Measurements from ENCODE around the gene CD3E. TPM values are rescaled to one million over a fixed set of nuclear protein-coding genes. Genes with fewer than 3 reads are reported as not detected.

Gene CD3E
- total RNA-seq, 2 donors from 2014 or later = 25.7 to 148 TPM

GRCh38 chr11:118277312-118277711 lies 27.2 kb upstream of the CD3E start:
- Mint-ChIP-seq H3K36me3 (no peaks in the 10 kb centered on the region), H3K4me1 (ENCODE audit: low read depth in 2 of 2) (peaks cover 7 to 20% of the 10 kb centered on the region in 2 donors)
- DNase-seq (ENCODE audit: low spot score) = no peak

DNA sequence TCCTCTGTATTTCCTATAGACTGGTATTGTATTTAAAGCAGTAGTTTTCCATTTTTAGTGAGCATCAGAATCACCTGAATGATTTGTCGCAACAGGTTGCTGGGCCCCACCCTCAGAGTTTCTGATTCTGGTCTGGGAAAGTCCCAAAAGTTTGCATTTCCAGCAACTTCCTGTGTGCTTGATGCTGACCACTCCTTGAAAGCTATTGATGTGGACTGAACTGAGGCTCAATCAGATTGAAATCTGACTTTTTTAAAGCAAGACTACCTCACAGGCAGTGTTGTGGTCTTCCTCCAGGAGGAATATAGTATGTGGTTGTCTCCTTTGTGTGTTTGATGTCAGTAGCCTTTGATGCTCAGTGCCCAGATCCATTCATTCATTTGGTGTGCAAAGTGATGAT lies 23.2 kb upstream of the CD3E start:
- no peak for DNase-seq (ENCODE audit: low spot score)
- Mint-ChIP-seq H3K36me3 (no peaks in the 10 kb centered on the region), H3K4me3 (peak overlapping the region; percentile 16), H3K4me1 (ENCODE audit: low read depth in 2 of 2) (peaks cover 7 to 14% of the 10 kb centered on the region in 2 donors), H3K9me3 (no peaks in the 10 kb centered on the region), H3K27me3 (peaks cover 0 to 5% of the 10 kb centered on the region in 2 donors), H3K27ac (peak overlapping the region; percentile 32 to 55)
- no peak for ATAC-seq

More at GRCh38 chr11:118277312-118277711, 27.2 kb upstream of the CD3E start:
- H3K27me3 Mint-ChIP-seq = peaks cover 13 to 18% of the 10 kb centered on the region in 2 donors
- no peaks in the 10 kb centered on the region for H3K9me3 Mint-ChIP-seq
- ATAC-seq = no peak
- no peak overlapping the region for H3K27ac Mint-ChIP-seq
- H3K4me3 Mint-ChIP-seq = no peak overlapping the region

DNA sequence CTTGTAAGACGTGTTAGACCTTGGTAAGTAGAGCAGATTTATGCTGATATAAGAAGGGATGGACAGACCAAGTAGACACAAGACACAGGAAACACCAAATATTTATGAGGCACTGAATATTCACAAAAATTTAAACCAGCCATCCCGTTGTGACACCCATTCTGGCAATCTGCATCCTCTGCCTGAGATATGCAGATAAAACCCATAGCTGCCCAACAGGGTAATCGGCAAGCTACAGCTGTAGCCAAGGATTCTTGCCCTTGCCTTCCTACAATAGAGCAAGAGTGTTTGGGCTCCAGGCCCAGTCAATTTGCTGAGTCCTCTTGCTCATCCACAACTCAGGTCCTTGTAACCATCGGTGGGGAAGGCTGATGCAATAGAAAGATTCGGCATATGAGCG lies 21.9 kb upstream of the CD3E start:
- H3K4me1 Mint-ChIP-seq (ENCODE audit: low read depth in 2 of 2) = peaks cover 7 to 8% of the 10 kb centered on the region in 2 donors

GRCh38 chr11:118283037-118283636 lies 21.4 kb upstream of the CD3E start:
- Mint-ChIP-seq H3K27me3 (peaks cover 0 to 5% of the 10 kb centered on the region in 2 donors), H3K4me3 (no peak overlapping the region), H3K27ac (no peak overlapping the region)

More for the DNA sequence above, 21.9 kb upstream of the CD3E start:
- H3K9me3 Mint-ChIP-seq = no peaks in the 10 kb centered on the region
- H3K4me3 Mint-ChIP-seq = no peak overlapping the region
- no peak overlapping the region for H3K27ac Mint-ChIP-seq
- peaks cover 0 to 5% of the 10 kb centered on the region in 2 donors for H3K27me3 Mint-ChIP-seq
- ATAC-seq (no peak), DNase-seq (ENCODE audit: low spot score) (no peak)
- no peaks in the 10 kb centered on the region for H3K36me3 Mint-ChIP-seq

GRCh38 chr11:118283756-118284350 lies 20.7 kb upstream of the CD3E start:
- Mint-ChIP-seq H3K9me3 (no peaks in the 10 kb centered on the region), H3K4me1 (ENCODE audit: low read depth in 2 of 2) (peaks cover 7 to 8% of the 10 kb centered on the region in 2 donors)

More at GRCh38 chr11:118283037-118283636, 21.4 kb upstream of the CD3E start:
- H3K36me3 Mint-ChIP-seq = no peaks in the 10 kb centered on the region
- no peak for ATAC-seq
- DNase-seq (ENCODE audit: low spot score) = no peak
- H3K9me3 Mint-ChIP-seq = no peaks in the 10 kb centered on the region
- peaks cover 7 to 8% of the 10 kb centered on the region in 2 donors for H3K4me1 Mint-ChIP-seq (ENCODE audit: low read depth in 2 of 2)

GRCh38 chr11:118286545-118286944 lies 18.0 kb upstream of the CD3E start:
- Mint-ChIP-seq H3K36me3 (peaks cover 5% of the 10 kb centered on the region), H3K4me3 (no peak overlapping the region)

More at GRCh38 chr11:118283756-118284350, 20.7 kb upstream of the CD3E start:
- no peak for DNase-seq (ENCODE audit: low spot score)
- peaks cover 0 to 5% of the 10 kb centered on the region in 2 donors for H3K27me3 Mint-ChIP-seq
- no peak overlapping the region for H3K4me3 Mint-ChIP-seq
- ATAC-seq = no peak
- H3K27ac Mint-ChIP-seq = peak overlapping the region in 1 of 2 donors; percentile 1
- no peaks in the 10 kb centered on the region for H3K36me3 Mint-ChIP-seq

GRCh38 chr11:118287006-118287405 lies 17.5 kb upstream of the CD3E start:
- no peak for DNase-seq (ENCODE audit: low spot score)
- ATAC-seq = no peak
- Mint-ChIP-seq H3K9me3 (no peaks in the 10 kb centered on the region), H3K27me3 (peaks cover 0 to 12% of the 10 kb centered on the region in 2 donors), H3K27ac (no peak overlapping the region), H3K4me1 (ENCODE audit: low read depth in 2 of 2) (peaks cover 7 to 11% of the 10 kb centered on the region in 2 donors), H3K4me3 (no peak overlapping the region), H3K36me3 (peaks cover 5% of the 10 kb centered on the region)

More at GRCh38 chr11:118286545-118286944, 18.0 kb upstream of the CD3E start:
- Mint-ChIP-seq H3K27ac (no peak overlapping the region), H3K9me3 (no peaks in the 10 kb centered on the region), H3K4me1 (ENCODE audit: low read depth in 2 of 2) (peaks cover 8 to 10% of the 10 kb centered on the region in 2 donors), H3K27me3 (peaks cover 0 to 9% of the 10 kb centered on the region in 2 donors)
- no peak for DNase-seq (ENCODE audit: low spot score)
- ATAC-seq = no peak

DNA sequence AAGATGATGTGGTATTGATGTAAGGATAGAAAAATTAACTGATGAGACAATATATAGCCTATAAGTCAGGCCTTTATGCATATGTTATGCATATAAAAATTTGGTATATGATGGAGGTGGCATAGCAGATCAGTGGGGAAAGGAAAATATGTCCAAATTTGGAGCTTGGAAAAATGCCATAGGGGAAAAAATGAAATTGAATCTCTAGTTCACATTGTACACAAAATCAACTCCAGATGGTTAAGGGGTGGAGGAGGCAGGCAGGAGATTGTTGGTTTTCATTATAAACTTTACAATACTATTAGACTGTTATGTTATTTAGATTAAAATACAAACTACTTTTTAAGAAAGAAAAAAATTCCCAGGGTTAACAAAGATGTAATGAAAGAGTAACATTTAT lies 15.1 kb upstream of the CD3E start:
- no peak overlapping the region for H3K27ac Mint-ChIP-seq
- no peak overlapping the region for H3K4me3 Mint-ChIP-seq
- peaks cover 7 to 11% of the 10 kb centered on the region in 2 donors for H3K4me1 Mint-ChIP-seq (ENCODE audit: low read depth in 2 of 2)
- no peaks in the 10 kb centered on the region for H3K9me3 Mint-ChIP-seq
- ATAC-seq = no peak
- peaks cover 5% of the 10 kb centered on the region for H3K36me3 Mint-ChIP-seq
- DNase-seq (ENCODE audit: low spot score) = no peak
- peaks cover 0 to 12% of the 10 kb centered on the region in 2 donors for H3K27me3 Mint-ChIP-seq

DNA sequence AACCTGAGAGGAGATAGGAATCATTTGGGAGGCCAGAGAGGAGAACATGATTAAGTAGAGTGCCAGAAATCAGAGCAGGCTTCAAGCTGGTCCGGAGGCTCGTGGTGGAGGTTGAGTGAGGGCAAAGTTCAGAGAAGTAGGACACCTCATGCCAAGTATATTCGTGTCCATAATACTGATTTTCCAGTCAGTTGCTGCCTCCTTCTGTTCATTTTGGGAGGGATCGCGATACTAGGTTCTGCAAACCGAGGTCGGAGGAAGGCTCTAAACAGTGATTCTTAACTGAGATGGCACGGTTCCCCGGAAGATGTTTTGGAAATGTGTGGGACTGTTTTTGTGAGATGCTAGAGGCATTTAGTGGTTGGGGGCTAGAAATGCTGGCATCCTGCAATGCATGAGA lies 13.6 kb upstream of the CD3E start:
- peaks cover 5% of the 10 kb centered on the region for H3K36me3 Mint-ChIP-seq
- H3K9me3 Mint-ChIP-seq = no peaks in the 10 kb centered on the region
- DNase-seq (ENCODE audit: low spot score) (no peak), ATAC-seq (peak; percentile 68 to 70)
- no peak overlapping the region for H3K27ac Mint-ChIP-seq
- H3K4me3 Mint-ChIP-seq = no peak overlapping the region
- peaks cover 0 to 10% of the 10 kb centered on the region in 2 donors for H3K27me3 Mint-ChIP-seq
- H3K4me1 Mint-ChIP-seq (ENCODE audit: low read depth in 2 of 2) = peaks cover 13 to 16% of the 10 kb centered on the region in 2 donors

DNA sequence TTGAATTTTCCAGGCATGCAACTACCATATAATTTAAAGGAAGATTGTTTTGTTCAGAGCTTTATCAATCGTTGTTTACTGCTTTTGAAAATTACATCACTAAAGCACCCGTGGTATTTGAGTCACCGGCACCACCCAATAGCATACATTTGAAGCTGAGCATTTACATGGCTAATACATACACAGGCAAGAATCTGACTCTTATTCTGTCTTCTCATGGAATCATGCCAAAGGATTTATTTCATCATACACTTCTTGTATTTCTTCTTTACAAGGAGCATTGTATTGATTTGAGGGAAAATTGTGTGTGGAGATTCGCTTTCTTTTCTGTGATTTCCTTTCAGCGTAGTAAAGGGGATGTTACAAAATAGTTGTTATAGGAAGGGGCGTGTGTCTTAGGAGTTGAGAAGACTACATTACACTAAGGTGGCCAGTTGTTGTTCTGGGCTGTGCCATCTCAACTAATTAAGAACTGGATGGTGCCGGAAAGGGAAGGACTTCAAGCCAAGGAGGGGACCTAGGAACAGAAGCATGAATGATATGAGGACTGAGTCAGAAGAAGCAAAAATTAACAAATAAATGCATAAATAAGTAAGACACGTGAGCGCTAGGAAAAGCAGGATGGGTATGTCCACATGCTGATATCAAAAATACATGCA lies 12.9 kb upstream of the CD3E start:
- peaks cover 0 to 7% of the 10 kb centered on the region in 2 donors for H3K27me3 Mint-ChIP-seq

DNA sequence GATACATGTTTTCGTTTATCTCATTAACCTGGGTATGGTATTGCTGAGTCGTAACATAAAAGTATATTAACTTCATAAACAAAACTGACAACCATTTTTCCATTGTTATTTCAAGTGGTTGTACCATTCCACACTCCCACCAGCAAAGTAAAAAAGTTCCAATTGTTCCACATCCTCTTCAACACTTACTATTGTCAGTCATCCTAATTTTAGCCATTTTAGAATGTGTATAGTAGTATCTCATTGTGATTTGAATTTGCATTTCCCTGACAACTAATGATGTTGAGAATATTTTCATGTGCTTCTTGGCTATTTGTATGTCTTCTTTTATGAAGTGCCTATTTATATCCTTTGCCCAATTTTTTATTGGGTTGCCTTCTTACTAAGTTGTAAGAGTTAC lies 10.5 kb upstream of the CD3E start:
- Mint-ChIP-seq H3K36me3 (peaks cover 5% of the 10 kb centered on the region), H3K27ac (no peak overlapping the region), H3K4me1 (ENCODE audit: low read depth in 2 of 2) (peaks cover 13 to 20% of the 10 kb centered on the region in 2 donors)

More for the DNA sequence above, 12.9 kb upstream of the CD3E start:
- Mint-ChIP-seq H3K4me3 (no peak overlapping the region), H3K4me1 (ENCODE audit: low read depth in 2 of 2) (peaks cover 13 to 20% of the 10 kb centered on the region in 2 donors), H3K27ac (no peak overlapping the region), H3K9me3 (no peaks in the 10 kb centered on the region), H3K36me3 (peaks cover 5% of the 10 kb centered on the region)
- DNase-seq (ENCODE audit: low spot score) = no peak
- no peak for ATAC-seq

DNA sequence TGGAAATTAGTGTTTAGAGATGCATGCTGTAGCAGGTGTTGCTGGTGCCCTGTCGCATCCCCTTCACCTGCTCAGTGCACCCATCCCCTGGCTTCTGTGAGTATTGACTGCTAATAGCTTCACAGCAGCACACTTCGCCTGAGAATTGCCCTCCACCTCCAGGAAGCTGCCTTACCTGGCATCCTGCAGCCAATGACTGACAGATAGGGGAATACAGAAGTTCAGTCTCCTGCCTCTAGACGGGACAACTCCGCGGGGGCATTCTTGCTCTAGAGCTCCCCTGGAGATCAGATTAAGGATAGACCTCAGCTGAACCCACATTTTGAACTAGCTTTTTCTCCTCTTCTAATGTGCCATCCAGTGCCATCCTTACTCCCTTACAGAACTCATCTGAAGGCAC lies 9.3 kb upstream of the CD3E start:
- Mint-ChIP-seq H3K36me3 (no peaks in the 10 kb centered on the region), H3K27me3 (peaks cover 0 to 5% of the 10 kb centered on the region in 2 donors)
- ATAC-seq = no peak

More for the DNA sequence above, 10.5 kb upstream of the CD3E start:
- Mint-ChIP-seq H3K27me3 (peaks cover 0 to 7% of the 10 kb centered on the region in 2 donors), H3K4me3 (no peak overlapping the region), H3K9me3 (no peaks in the 10 kb centered on the region)
- ATAC-seq (no peak), DNase-seq (ENCODE audit: low spot score) (no peak)

GRCh38 chr11:118295815-118296454 lies 8.6 kb upstream of the CD3E start:
- no peak for ATAC-seq
- peaks cover 0 to 5% of the 10 kb centered on the region in 2 donors for H3K27me3 Mint-ChIP-seq
- no peak overlapping the region for H3K4me3 Mint-ChIP-seq
- H3K36me3 Mint-ChIP-seq = no peaks in the 10 kb centered on the region
- DNase-seq (ENCODE audit: low spot score) = no peak
- no peaks in the 10 kb centered on the region for H3K9me3 Mint-ChIP-seq
- peaks cover 9 to 18% of the 10 kb centered on the region in 2 donors for H3K4me1 Mint-ChIP-seq (ENCODE audit: low read depth in 2 of 2)
- H3K27ac Mint-ChIP-seq = peak overlapping the region in 1 of 2 donors; percentile 75

More for the DNA sequence above, 9.3 kb upstream of the CD3E start:
- Mint-ChIP-seq H3K27ac (peak overlapping the region in 1 of 2 donors; percentile 75), H3K4me1 (ENCODE audit: low read depth in 2 of 2) (peaks cover 13 to 18% of the 10 kb centered on the region in 2 donors), H3K4me3 (no peak overlapping the region), H3K9me3 (no peaks in the 10 kb centered on the region)
- no peak for DNase-seq (ENCODE audit: low spot score)

All from natural killer cell treated with Interleukin-12 subunit alpha and Interleukin-12 subunit beta and Interleukin-15 and Interleukin-18, amount 100 ng/mL, for 72 hours (primary cell).